Stimulated activated CD8-positive, alpha-beta memory T cell treated with anti-CD3 and anti-CD28 coated beads, Interleukin-4, amount 100 ng/mL, for 48 hours (primary cell): Measurements from ENCODE around the gene CENPC.
"Not testable (repeated sequence)": the region's sequence is repeated elsewhere in the genome, so short reads cannot be mapped to it uniquely, and the experiment has no call there.

ENCODE experiments used
- DNase-seq: peaks from one replicate; pipeline ENCODE4 v3.0.0-alpha.2; 2020

Gene CENPC

GRCh38 chr4:67549123-67549522 is 3.8 kb upstream of the CENPC start:
- no peak for DNase-seq

- DNase-seq: no peak
These were observed 1.7 kb upstream of the CENPC start for GRCh38 chr4:67546971-67547370.

GRCh38 chr4:67546004-67546356 is 677 bp upstream of the CENPC start:
- DNase-seq: no peak

GRCh38 chr4:67542076-67542475 is 3.2 kb downstream of the CENPC start:
- DNase-seq: no peak

- no peak for DNase-seq
These were observed 5.5 kb downstream of the CENPC start for GRCh38 chr4:67539830-67540229.

GRCh38 chr4:67535280-67535840 is 9.9 kb downstream of the CENPC start:
- DNase-seq: no peak

GRCh38 chr4:67533112-67533511 is 12.2 kb downstream of the CENPC start:
- DNase-seq: no peak

GRCh38 chr4:67532397-67532796 is 12.9 kb downstream of the CENPC start:
- not testable (repeated sequence) for DNase-seq

- no peak for DNase-seq
These were observed 13.8 kb downstream of the CENPC start for GRCh38 chr4:67531379-67531962.

- DNase-seq: not testable (repeated sequence)
These were observed 21.2 kb downstream of the CENPC start for GRCh38 chr4:67524140-67524539.

- no peak for DNase-seq
These were observed 22.2 kb downstream of the CENPC start for GRCh38 chr4:67522851-67523671.

- no peak for DNase-seq
These were observed 23.1 kb downstream of the CENPC start for GRCh38 chr4:67522230-67522629.

GRCh38 chr4:67521506-67521905 is 23.8 kb downstream of the CENPC start:
- DNase-seq: no peak

GRCh38 chr4:67520141-67520540 is 25.2 kb downstream of the CENPC start:
- DNase-seq: no peak

GRCh38 chr4:67512501-67512900 is 32.8 kb downstream of the CENPC start:
- no peak for DNase-seq

- DNase-seq: no peak
These were observed 44.9 kb downstream of the CENPC start for GRCh38 chr4:67500373-67500772.

GRCh38 chr4:67499799-67500198 is 45.5 kb downstream of the CENPC start:
- no peak for DNase-seq

GRCh38 chr4:67483868-67484602 is 61.3 kb downstream of the CENPC start:
- DNase-seq: no peak

- DNase-seq: no peak
These were observed 64.5 kb downstream of the CENPC start for GRCh38 chr4:67480810-67481209.

GRCh38 chr4:67475155-67475554 is 70.1 kb downstream of the CENPC start:
- DNase-seq: no peak

GRCh38 chr4:67470871-67471270 is 74.4 kb downstream of the CENPC start:
- no peak for DNase-seq

- no peak for DNase-seq
These were observed 76.5 kb downstream of the CENPC start for GRCh38 chr4:67468830-67469229.

GRCh38 chr4:67466751-67467150 is 78.6 kb downstream of the CENPC start:
- DNase-seq: no peak

GRCh38 chr4:67465763-67466052 is 79.6 kb downstream of the CENPC start:
- no peak for DNase-seq
